HG03342 (cell line): ENCODE measurements around the gene RIMBP2.

Experiments used
- ATAC-seq: cut with Tn5 transposase; IDR thresholded peaks from one replicate; pipeline ENCODE4 v1.9.1; 2021; ENCODE audit warnings: mild to moderate bottlenecking, moderate library complexity; ENCODE audit not compliant: unreplicated experiment

Gene RIMBP2

DNA sequence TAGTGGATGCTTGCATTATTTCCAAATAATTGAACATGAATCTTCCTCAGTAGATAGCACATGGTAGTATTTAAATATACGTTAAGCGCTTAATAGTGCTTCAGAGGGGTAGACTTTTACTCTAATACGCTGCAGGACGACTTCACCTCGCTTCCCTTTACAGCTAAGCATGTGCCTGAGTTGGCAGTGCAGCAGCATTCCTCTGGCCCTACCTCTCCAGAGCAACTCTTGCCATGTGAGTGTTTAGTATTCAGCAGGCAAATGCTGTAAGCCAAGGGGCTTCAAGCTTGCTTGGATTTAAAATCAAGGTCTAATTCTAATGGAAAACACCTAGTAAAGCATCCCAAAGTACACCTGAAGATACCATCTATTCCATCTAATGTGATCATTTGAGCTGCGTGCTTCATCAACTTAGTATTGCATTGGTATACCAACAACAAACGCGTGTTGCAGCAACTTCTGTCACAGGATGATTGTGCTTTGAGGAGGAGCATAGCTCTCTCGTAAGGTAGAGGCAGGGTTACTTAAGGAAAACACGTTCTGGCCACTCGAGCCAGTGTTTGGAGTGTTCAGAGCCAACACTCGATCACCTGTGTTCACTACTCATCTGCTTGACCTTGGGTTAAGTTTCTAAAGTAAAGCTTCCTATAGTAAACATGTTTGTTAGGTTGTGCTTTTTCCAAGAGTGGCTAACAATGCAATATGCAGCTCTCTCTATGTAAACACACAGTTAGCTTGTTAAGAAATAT lies 317.8 kb downstream of the RIMBP2 start:
- no peak for ATAC-seq

DNA sequence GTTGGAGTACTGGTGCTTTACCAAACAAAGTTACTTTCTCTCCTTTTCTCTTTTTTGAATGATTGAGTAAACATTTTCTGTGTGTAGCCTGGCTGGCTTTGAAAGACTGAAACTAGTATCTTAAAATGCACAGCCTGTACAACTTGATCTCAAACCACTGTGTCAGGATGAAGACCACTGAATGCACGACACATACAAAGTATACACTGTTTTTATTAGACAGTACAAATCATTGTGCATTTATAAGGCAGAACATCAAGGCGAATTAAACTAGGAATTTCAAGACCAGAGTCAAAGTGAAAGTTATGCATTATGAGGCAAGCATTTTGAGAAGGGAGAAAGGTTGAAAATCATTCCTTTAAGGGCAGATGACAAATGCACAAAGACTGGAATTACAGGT lies 319.4 kb downstream of the RIMBP2 start:
- no peak for ATAC-seq

DNA sequence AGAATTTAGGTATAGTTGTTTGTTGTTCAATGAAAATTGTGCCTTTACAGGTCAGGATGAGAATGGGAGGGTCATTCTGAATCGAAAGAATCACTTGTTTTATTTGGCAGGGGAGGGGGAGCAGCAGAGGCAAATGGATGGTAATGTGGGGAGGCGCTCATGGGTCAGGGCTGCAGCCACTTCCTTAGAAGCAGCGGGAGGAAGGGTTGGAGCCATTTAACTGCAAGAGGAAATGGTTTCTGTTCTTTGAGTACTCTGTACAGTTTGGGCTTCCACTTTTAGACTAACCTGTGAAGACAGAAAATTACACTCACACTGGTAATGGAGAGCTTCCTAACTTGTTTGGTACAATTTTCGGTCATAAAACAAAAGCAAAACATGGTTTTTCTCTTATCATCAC lies 321.2 kb downstream of the RIMBP2 start:
- ATAC-seq: no peak

DNA sequence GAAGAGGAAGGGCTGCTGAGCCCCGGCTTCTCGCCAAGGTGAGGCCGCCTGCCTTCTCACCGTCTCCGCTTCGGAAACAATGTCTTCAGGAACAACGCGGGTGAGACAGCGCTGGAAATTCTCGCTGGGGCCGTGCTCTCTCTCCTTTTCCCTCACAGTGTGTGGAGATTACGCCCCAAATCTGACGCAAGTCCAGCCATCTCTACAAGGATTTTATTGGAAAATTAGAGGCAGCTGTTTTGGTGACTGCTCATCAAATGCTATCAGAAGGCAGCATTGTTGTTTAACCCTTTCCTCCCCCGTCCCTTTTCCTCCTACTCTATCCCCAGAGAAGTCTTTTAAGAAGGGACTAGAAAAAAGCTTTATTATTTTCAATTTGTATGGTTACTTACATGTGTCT lies 324.9 kb downstream of the RIMBP2 start:
- no peak for ATAC-seq

DNA sequence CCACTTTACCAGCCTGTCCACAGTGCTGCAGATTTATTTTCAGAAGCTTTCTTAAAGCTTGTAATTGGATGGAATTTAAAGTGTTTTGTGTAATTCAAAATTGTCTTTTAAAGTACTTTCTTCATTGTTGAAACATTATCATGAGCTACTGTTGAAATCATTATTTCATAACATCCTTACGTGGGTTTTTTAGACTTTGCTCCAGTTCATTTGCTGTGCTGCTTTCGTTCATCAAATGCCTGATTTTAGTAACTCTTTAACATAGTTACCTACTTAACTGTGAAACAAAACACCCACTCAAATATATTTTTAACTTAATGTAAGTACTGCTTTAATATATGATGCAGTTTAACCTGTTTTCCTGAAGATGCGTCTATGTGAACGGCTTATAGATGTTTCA lies 330.9 kb downstream of the RIMBP2 start:
- ATAC-seq: no peak

DNA sequence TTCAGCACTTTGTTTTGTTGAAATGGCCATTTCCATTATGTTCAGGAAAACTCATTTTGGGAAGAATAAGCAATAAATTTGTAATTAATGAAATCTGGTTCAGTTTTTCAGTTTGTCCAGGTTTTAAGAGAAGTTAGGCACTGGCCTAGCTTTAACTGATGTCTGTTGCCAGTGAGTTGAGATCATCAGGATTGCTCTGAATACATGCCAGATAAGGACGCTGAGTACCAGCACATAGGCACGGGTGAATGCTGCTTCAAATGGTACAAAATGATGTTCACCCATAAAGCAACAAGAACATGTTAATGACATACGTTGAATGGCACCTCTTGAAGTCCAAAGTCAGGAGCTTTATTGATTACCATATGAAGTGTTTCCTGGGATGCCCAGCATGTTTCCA lies 331.9 kb downstream of the RIMBP2 start:
- ATAC-seq: no peak

DNA sequence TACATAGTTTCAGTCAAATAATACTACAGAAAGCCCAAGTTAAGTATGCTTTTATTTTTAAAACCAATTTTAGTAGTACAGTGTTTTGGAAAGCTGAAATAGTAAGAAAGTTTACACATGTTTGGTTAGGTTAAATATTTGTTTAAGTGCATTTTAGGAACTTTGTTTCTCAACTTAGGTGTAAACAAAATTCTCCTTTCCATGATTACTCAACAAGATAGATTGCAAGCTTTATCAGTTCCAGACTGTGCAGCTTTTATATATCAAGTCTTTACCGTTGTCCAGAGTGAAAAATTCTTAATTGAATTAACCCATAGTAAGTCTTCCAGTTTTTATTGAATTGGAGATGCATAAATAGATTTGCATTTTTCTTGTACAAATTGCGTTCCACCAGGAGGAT lies 333.3 kb downstream of the RIMBP2 start:
- no peak for ATAC-seq

DNA sequence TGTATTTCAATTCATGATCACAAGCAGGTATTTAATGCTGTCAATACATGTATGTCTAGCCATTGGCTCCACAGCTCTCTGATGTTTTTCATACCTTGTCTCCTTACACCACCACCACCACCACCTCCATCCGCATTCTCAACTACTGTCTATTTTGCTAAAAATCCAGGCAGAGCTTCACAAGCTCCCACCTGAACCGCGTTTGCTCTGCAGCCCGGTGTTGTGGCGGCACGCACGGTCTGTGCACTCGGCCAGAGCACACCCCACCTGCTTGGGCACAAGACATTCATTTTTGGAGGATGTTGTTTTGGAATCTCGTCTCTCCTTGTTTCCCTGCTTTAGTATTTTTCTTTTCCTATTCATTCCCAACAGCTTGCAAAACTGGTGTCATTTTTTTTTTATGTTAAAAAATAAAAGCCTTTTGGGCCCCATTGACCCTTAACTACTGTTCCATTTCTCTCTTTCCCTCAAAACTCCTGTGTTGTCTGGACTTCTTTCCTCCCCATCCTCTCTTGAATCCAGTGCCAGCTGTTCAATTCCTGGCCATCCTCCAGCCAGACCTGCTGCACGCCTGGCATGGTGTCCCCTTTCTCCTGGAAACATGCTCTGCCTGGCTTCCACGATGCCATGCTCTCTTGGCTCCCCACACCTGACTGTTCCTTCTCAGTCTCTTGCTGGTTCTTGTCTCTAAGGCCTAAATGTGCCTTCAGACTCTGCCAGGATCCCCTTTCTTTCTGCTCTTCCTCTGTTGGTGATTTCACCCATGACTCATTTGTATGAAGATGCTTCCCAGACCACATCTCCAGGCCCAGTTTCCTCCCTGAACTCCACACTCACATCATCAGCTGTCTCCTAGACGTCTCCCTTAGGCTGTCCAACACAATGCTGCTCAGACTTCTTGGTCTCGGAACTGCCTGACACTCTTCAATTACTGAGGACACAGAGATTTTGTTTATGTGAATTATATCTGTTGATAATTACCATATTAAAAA lies 340.5 kb downstream of the RIMBP2 start:
- ATAC-seq: no peak

DNA sequence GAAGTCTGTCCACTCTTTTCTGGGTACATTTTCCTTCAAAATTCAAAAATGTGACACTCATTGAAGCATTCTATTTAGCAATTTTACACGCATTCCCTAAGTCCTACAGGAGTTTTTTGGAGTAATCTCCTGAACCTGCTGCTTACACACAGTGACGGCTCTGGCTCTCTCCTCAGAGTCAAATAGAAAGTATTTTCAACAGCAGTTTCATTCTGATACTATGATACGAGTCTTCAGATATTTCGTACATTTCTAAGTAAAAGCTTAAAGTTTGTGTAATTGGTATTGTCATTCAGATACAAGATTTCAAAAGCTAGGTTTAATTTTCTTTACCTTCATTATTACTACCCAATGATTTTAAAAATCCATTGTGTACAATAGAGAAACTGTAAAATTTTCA lies 342.0 kb downstream of the RIMBP2 start:
- no peak for ATAC-seq

DNA sequence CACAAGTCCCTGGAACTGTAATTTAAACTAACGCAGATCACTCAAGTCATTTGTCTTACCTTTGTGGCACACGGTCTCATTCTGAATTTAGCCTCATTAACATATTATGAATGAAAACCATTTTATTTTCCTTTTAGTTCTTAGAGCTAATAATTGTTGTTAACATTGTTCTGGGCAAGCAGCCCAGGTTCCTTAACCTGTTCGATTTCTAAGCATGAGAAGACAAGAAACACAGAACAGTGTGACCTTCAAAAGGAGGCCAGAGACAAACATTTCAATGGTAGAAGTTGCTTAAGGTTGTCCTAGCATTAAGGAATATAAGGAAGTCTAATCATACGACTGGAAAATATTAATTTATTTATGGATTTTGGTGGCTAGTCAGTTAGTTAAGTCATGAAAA lies 343.2 kb downstream of the RIMBP2 start:
- no peak for ATAC-seq

DNA sequence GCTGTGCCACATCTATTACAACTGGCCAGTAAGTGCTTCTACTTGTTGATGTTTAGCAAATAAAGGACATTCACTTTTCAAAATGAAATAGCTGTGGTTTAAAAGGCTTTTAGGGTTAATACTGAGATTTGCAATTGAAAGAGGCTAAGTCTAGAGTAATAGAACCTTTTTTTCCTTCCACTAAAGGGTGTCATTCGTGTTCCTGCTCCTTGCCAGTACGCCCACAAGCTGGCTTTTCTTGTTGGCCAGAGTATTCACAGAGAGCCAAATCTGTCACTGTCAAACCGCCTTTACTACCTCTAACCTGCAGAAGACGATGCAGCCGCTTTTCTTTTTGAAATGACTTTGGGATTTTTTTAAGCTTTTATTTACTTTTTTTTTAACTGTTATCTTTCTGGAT lies 344.8 kb downstream of the RIMBP2 start:
- no peak for ATAC-seq

DNA sequence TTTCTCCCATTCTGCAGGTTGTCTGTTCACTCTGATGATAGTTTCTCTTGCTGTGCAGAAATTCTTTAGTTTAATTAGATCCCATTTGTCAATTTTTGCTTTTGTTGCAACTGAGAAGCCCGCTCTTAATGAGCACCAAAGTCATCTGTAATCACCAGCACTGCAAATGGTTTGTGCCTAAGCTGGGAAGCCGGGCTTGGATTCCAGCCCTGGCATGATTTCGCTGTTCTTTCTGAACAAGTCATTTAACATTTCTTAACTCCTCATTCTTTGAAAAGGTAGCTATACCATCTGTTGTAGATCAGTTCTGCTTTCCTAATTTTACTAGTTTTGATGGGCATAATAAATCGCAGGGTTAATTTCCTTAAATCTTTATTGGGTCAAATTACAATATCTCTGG lies 346.3 kb downstream of the RIMBP2 start:
- no peak for ATAC-seq

DNA sequence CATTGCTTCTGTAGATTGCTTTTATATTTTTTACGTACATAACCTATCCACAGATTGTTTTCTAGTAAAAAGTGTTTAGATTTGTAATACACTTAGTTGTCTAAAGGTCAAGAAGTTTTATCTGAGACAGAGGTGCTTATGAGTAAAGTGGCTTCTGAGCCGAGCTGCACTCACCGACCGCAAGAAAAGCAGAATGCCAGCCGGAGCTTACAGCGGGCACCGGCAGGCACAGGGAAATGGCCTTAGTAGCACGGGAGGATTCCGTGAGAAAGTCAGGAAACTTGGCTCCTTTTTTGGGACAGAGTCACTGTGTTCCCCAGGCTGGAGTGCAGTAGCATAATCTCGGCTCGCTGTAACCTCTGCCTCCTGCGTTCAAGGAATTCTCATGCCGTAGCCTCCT lies 348.6 kb downstream of the RIMBP2 start:
- no peak for ATAC-seq

DNA sequence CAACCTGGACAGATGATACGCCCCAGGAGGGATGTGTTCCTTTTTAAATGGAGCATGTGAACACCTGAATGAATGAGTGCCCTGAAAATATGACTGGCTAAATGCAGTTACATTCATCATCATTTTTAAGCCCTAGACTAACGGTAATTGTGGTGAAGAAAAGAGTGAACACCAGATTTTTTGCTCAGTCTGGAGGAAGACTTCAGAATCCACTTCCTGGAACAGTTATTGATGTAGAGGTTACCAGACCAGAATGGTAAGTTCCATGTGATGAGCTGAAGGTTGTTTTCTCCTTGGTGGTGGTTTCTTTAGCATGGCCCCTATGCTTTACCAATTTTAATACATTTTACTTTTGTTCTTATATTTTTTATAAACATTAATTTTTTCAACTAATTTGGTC lies 349.1 kb downstream of the RIMBP2 start:
- ATAC-seq: no peak

DNA sequence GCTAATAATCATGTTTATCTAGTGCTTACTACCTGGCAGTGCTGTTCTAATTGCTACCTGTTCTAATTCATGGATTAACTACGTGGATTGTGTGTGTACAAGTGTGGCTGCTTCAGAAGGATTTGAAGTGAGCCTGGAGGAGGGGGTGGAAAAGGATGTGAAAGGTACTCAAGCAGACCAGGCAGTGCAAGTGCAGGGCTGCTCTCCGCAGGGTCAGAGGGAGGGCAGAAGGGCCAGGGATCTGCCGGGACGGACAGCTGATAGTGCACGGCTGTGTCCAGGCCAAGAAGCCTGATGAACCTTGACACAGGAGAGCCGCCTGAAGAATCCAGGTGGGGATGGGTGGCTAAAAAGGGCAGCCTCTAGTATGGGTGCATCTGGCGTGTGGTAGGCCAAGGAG lies 349.9 kb downstream of the RIMBP2 start:
- ATAC-seq: no peak

DNA sequence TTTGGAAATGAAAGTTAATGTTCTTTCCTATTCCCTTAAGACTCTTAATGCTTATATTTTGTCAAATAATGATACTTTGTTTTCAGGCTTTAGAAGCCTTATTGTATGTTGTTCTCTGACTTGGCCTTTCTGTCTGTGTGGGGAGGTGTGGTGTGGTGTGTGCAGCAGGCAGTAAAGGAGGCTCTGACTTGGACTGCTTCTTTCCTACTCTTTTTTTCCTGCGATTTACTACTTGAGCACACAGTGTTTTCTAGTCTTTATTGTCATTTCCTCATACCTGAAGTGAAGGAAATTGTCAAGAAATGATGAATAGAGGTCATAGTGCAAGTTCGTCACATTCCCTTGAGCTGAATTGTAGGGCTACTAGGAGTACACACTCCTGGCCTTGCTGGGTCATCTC lies 351.5 kb downstream of the RIMBP2 start:
- ATAC-seq: no peak

DNA sequence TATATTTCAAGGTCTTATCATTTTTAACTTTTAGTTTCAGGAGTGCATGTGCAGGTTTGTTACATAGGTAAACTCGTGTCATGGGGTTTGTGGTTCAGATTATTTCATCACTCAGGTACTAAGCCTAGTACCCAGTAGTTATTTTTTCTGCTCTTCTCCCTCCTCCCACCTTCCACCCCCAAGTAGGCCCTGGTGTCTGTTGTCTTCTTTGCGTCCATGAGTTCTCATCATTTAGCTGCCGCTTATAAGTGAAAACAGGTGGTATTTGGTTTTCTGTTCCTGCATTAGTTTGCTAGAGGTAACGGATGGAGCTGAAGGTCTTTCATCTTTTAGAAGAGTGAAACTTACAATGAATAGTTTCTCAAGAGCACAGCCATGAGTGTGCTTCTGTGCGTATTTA lies 354.0 kb downstream of the RIMBP2 start:
- ATAC-seq: no peak

DNA sequence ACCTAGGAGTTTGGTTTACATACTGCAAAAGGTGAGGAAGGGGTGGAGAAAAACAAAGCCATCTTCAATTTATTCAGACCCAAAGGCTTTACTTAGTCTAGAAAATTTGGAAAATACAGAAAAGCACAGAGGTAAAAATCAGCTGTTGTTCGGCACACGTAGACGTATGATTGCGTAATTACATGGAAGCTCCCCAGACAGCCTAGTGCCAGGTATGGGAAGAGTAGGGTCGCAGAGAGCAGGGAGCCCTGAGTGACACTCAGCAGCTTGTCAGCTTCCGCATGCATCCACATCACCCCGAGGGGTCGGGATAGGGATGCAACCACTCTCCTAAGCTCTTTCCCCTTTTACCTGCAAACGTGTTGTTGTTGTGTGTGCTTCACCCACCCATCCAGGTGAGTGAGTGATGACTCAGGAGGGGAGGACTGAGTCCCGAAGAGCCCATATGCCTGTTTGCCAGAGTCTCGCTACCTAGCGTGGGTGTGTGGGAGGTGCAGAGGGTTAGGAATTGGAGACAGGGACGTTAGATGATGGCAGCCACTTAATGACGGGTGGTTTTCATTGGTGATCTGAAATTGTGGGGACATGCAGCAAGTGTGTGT lies 358.3 kb downstream of the RIMBP2 start:
- ATAC-seq: no peak

DNA sequence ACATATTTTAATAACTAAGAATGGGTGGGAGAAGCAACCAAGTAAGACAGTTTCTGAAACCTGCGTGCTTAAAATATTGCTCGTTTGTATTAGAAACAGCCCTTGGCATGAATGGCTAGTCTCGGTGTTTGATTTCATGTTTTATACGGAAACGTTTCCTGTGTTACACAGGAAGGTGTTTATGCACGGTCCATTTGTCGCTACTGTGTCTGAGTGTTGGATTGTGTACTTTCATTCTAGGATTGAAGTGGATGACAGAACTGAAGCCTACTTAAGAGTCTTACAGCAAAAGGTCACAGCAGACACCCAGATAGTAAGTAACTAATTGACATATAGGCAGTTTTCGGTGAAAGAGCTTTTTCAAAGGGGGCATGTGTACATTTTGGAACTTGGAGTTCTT lies 358.9 kb downstream of the RIMBP2 start:
- no peak for ATAC-seq

DNA sequence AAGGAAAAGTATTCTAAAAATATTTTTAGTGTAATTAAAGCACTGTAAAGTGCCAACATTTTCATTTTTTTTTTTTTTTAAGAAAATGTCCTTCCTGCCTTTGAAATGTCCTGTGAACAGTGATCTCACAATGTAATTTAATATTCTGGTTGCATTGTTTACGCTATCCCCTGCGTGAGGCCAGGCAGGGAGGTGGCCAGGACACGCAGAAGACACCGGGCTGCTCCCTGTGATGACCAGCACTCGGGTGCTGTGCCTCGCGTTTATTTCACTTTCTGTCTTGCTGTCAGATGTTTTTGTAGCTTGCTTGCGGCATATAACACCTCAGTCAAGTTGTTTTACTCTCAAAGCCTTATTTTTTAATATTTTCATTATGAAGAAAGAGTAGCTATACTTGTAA lies 359.9 kb downstream of the RIMBP2 start:
- ATAC-seq: no peak

DNA sequence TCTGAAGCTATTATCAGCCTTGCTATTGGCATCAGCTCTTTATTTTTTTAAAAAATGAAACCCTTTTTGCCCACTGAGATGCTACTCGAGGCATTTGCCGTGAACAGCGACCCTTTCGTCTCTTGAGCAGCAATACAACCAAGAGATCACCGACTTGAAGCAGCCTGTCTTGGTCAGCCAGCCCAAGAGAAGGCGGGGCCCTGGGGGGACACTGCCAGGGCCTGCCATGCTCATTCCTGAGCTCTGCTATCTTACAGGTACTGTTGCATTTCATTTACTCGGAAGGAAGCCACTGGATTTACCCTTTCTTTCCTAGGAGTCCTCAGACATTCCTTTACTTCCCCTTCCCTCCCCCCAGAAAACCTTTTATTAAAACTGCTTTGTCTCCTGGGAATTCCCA lies 361.7 kb downstream of the RIMBP2 start:
- no peak for ATAC-seq

DNA sequence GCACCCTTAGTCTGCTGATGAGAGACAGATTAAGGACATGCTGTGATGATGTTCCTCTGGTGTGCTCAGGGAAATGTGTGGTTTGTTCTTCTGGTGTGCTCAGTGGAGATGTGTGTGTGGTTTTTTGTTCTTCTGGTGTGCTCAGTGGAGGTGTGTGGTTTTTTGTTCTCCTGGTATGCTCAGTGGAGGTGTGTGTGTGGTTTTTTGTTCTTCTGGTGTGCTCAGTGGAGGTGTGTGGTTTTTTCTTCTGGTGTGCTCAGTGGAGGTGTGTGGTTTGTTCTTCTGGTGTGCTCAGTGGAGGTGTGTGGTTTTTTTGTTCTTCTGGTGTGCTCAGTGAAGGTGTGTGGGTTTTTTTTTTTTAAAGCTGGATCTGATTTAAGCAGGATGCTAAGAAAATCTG lies 363.0 kb downstream of the RIMBP2 start:
- ATAC-seq: no peak
